Sigmoid colon (tissue), 4 donors: ENCODE data around the gene AUTS2.

Source experiments
- CTCF ChIP-seq, 4 experiments: fragments of 450-650 bp in 3 of 4; fragments of 200-600 bp in 1 of 4; IDR thresholded peaks; one replicate each; pipeline ENCODE4 v1.5.1; 2016 to 2019; ENCODE audit warnings: antibody characterized with exemption in 4 of 4, mild to moderate bottlenecking in 3 of 4, moderate library complexity in 2 of 4
- EP300 ChIP-seq, 4 donors: sonication (generic); formaldehyde crosslinking; IDR thresholded peaks; one replicate each; pipeline ENCODE4 v1.6.1; 2017; ENCODE audit warnings: antibody characterized with exemption in 4 of 4
- POLR2A ChIP-seq, 2 donors: fragments of 450-650 bp; IDR thresholded peaks; one replicate each; pipeline ENCODE4 v1.6.1; 2016; ENCODE audit warnings: antibody characterized with exemption in 2 of 2, mild to moderate bottlenecking in 2 of 2, moderate library complexity in 2 of 2
- POLR2AphosphoS5 ChIP-seq, 4 donors: sonication (generic); formaldehyde crosslinking; IDR thresholded peaks; one replicate each; pipeline ENCODE4 v1.6.1; 2017; ENCODE audit warnings: antibody characterized with exemption in 4 of 4

- no peak for TF ChIP-seq CTCF (IDR thresholded peaks at IDR 0.05)
- TF ChIP-seq POLR2A (IDR thresholded peaks at IDR 0.05), result no peak
- TF ChIP-seq POLR2AphosphoS5 (IDR thresholded peaks at IDR 0.05), result no peak
- TF ChIP-seq EP300 (IDR thresholded peaks at IDR 0.05), result no peak
Observed at GRCh38 chr7:69907720-69908119, 309.4 kb downstream of the AUTS2 start.
